ENCODE measurements around the gene PCDH15. TPM values are rescaled to one million over a fixed set of nuclear protein-coding genes. Genes with fewer than 3 reads are reported as not detected.

PCDH15 gene
- total RNA-seq, 1 donor from 2014 or later: not detected

DNA sequence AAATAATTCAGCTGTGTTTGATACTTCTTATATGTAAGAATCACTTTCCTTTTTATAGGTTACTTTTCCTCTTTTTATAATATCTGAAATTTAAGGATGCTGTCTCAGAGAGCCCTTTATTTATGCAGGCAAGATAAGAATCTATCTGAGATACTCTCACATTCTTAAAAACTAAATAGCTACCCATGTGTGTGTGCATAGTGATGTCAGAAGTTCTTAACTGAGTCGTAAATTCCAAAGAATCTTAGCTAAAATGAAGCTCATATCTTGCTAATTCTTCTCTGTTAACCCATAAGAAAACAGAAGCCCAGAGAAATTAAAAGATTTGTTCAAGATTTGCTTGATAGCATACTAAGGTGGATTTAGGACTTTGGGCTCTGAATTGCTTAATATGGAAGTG, 118.5 kb downstream of the PCDH15 start:
- DNase-seq: no peak
- H3K36me3 Mint-ChIP-seq (ENCODE audit: low read depth): no peaks in the 10 kb centered on the region
- ChIA-PET CTCF (no interaction called here), POLR2A (no interaction called here)
- H3K4me1 Mint-ChIP-seq: no peaks in the 10 kb centered on the region
- TF ChIP-seq, protein P1, sequence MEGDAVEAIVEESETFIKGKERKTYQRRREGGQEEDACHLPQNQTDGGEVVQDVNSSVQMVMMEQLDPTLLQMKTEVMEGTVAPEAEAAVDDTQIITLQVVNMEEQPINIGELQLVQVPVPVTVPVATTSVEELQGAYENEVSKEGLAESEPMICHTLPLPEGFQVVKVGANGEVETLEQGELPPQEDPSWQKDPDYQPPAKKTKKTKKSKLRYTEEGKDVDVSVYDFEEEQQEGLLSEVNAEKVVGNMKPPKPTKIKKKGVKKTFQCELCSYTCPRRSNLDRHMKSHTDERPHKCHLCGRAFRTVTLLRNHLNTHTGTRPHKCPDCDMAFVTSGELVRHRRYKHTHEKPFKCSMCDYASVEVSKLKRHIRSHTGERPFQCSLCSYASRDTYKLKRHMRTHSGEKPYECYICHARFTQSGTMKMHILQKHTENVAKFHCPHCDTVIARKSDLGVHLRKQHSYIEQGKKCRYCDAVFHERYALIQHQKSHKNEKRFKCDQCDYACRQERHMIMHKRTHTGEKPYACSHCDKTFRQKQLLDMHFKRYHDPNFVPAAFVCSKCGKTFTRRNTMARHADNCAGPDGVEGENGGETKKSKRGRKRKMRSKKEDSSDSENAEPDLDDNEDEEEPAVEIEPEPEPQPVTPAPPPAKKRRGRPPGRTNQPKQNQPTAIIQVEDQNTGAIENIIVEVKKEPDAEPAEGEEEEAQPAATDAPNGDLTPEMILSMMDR (IDR thresholded peaks at IDR 0.05): no peak
- H3K27ac Mint-ChIP-seq: no peak overlapping the region
- no peak for ATAC-seq (ENCODE audit: low read depth)
- no peak overlapping the region for H3K4me3 Mint-ChIP-seq
- peaks cover 4% of the 10 kb centered on the region for H3K9me3 Mint-ChIP-seq
- intact Hi-C loops (cut with micrococcal nuclease): no loop called here
- H3K27me3 Mint-ChIP-seq: no peaks in the 10 kb centered on the region

- Mint-ChIP-seq H3K27me3 (no peaks in the 10 kb centered on the region), H3K27ac (no peak overlapping the region), H3K4me1 (no peaks in the 10 kb centered on the region), H3K36me3 (ENCODE audit: low read depth) (no peaks in the 10 kb centered on the region), H3K9me3 (peaks cover 4% of the 10 kb centered on the region), H3K4me3 (no peak overlapping the region)
- ATAC-seq (ENCODE audit: low read depth) (no peak), DNase-seq (no peak)
- TF ChIP-seq, protein P1 (IDR thresholded peaks at IDR 0.05): no peak
- ChIA-PET POLR2A (no interaction called here), CTCF (no interaction called here)
- intact Hi-C loops (cut with micrococcal nuclease): no loop called here
Measured at GRCh38 chr10:54681136-54681535, 119.9 kb downstream of the PCDH15 start.

- ATAC-seq (ENCODE audit: low read depth) (no peak), DNase-seq (no peak)
- TF ChIP-seq, protein P1 (IDR thresholded peaks at IDR 0.05): no peak
- no peak overlapping the region for H3K27ac Mint-ChIP-seq
- H3K4me1 Mint-ChIP-seq: no peaks in the 10 kb centered on the region
- no peak overlapping the region for H3K4me3 Mint-ChIP-seq
- ChIA-PET POLR2A (no interaction called here), CTCF (no interaction called here)
- intact Hi-C loops (cut with micrococcal nuclease): no loop called here
- no peaks in the 10 kb centered on the region for H3K36me3 Mint-ChIP-seq (ENCODE audit: low read depth)
- no peaks in the 10 kb centered on the region for H3K27me3 Mint-ChIP-seq
- H3K9me3 Mint-ChIP-seq: no peaks in the 10 kb centered on the region
Measured at GRCh38 chr10:54667136-54667535, 133.9 kb downstream of the PCDH15 start.

DNA sequence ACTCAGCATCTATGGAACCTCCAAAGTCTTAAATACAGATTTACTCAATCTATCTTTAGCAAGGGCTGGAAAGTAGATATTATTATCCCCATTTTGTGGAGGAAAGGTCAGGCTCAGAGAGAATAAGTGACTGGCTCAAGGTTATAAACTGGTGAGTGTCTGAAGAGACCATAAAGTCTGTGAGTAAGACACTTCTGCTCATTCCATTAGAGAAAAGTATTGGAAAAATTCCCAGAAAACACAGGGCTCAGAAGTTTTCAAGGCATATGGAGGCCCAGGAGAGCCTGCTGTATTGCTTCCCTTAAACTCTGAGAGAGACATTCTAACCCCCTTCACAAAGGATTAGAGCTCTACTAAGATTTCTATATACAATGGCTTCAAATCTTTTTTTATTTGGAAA, 134.8 kb downstream of the PCDH15 start:
- Mint-ChIP-seq H3K9me3 (no peaks in the 10 kb centered on the region), H3K27me3 (no peaks in the 10 kb centered on the region), H3K4me1 (no peaks in the 10 kb centered on the region), H3K4me3 (no peak overlapping the region), H3K27ac (no peak overlapping the region), H3K36me3 (ENCODE audit: low read depth) (no peaks in the 10 kb centered on the region)
- no peak for ATAC-seq (ENCODE audit: low read depth)
- ChIA-PET CTCF (no interaction called here), POLR2A (no interaction called here)
- intact Hi-C loops (cut with micrococcal nuclease): no loop called here
- no peak for DNase-seq
- TF ChIP-seq, protein P1 (IDR thresholded peaks at IDR 0.05): no peak

DNA sequence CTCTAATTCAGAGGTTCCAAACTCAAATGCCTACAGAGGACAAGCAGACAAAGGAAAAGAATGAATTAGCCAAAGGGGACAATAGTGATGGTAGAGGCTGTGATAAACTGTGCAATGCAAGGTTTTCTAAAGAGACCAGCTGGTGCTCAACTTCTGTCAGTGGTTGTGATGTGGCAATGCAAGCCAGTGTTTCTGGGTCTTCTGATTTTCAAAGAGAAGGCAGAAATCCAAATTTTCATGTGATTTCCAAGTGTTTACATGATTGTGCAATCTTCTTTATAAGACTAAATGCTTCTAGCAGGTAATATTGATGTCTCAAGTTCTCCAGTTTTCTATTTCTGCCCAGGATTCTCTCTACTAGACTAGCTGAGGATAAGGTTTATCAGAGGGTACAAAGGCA, 135.9 kb downstream of the PCDH15 start:
- ChIA-PET CTCF (no interaction called here), POLR2A (no interaction called here)
- no peaks in the 10 kb centered on the region for H3K36me3 Mint-ChIP-seq (ENCODE audit: low read depth)
- intact Hi-C loops (cut with micrococcal nuclease): no loop called here
- H3K27ac Mint-ChIP-seq: no peak overlapping the region
- TF ChIP-seq, protein P1 (IDR thresholded peaks at IDR 0.05): no peak
- ATAC-seq (ENCODE audit: low read depth) (no peak), DNase-seq (no peak)
- no peak overlapping the region for H3K4me3 Mint-ChIP-seq
- no peaks in the 10 kb centered on the region for H3K27me3 Mint-ChIP-seq
- H3K4me1 Mint-ChIP-seq: no peaks in the 10 kb centered on the region
- H3K9me3 Mint-ChIP-seq: no peaks in the 10 kb centered on the region
